Measurements from ENCODE around the gene ANK2.

ANK2 gene

GRCh38 chr4:113407409-113407808 lies 358.0 kb downstream of the ANK2 start:
- no peak for DNase-seq

DNA sequence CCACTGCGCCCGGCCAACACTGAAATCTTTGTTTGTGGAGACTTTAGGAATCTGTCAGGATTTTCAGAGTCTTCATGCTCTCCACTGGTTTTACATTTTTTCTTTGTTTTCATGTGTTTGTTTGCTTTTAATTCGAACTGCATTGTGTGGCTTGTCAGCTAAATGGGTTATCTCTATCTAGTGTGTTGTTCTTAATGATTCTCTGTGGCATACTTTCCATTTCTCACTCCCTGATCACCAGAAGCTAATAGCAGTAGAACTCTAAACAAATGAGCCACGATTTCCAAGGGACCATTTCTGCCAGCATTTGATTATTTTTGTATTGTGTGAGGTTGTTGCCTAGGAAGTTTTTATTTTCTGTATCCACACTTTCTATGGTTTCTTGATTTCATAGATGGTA lies 359.7 kb downstream of the ANK2 start:
- no peak for DNase-seq

DNA sequence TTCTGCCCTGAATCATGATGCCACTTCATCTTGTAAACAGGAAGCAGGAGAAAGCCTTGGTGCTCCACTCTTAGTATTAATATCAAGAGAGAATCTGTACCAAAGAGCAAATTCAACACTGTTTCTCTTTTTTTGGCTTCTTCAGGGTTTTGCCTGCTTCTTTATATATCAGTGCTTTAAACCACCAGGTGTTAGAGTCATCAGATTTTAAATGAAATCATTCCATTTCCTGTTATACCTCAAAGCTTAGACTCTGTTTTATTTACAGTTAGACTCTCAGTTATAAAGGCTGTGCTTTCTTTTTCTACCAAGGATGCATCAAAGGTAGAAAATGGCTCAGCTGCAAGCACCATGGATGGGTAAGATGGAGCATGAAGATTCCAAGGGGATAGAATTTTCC lies 361.2 kb downstream of the ANK2 start:
- DNase-seq: no peak

- peak; percentile 66 for DNase-seq
Measured at GRCh38 chr4:113411496-113411938, 362.1 kb downstream of the ANK2 start.

DNA sequence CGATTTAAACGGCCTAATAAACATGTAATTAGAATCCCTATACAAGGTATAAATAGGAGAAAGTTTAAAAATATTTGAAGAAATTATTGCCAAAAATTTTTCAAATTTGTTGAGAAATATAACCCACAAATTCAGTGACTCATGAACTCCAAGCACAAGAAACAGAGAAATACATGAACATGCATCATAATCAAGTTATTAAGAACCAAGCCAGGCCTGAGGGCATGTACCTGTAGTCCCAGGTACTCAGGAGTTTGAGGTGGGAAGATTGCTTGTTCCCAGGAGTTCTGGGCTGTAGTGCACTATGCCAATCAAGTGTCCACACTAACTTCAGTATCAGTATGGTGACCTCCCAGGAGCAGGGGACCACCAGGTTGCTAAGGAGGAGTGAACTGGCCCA lies 370.2 kb downstream of the ANK2 start:
- no peak for DNase-seq

DNA sequence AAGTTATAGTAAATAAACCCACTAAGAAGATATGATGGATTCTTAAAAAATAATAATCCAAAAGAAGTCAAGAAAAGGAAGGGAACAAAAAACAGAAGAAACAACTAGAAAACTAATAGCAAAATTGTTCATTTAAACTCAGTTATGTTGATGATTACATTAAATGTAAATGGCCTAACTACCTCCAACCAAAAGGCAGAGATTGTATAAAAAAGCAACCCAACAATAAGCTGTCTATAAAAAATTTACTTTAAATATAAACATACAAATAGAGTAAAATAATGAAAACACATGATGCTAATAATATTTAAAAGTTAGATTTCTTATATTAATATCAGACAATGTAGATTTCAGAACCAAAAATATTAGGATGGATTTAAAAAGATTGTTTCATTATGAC lies 371.5 kb downstream of the ANK2 start:
- DNase-seq: no peak

DNA sequence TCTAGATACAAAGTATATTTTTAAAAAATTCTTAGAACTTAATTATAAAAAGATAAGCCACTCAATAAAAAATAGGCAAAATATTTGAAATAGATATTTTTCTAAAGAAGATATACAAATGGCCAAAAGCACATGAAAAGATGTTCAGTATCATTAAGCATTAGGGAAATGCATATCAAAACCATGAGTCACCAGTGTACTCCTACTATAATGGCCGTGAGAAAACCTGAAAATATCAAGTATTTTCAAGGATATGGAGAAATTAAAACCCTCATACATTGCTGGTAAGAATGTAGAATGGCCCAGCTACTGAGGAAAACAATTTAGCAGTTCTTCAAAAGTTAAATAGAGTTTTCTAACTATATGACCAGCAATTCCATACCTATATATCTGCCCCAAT lies 374.2 kb downstream of the ANK2 start:
- DNase-seq: no peak

DNA sequence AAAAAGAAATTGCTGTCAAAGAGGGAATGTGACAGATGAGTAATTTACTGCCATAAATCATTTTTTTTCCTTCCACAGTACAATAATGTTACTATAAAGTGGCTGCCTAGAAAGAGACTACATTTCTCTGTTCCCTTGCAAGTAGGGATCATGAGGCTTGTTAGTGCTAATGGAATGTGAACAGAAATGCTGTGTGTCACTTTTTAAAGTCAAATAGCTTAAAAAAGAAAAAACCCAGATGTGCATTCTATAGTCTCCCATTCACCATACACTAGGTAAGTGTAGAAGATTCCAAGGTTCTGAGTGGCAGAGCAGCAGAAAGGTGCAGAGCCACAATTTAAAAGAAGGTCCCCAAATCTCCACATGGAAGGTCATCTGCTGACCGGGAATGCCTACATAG lies 383.7 kb downstream of the ANK2 start:
- no peak for DNase-seq

Measured in inflammatory macrophage treated with lipopolysaccharide for 4 hours (primary cell).